ENCODE data around the gene YIPF6.
"Not testable (repeated sequence)": the region's sequence is repeated elsewhere in the genome, so short reads cannot be mapped to it uniquely, and the experiment has no call there.

YIPF6 gene

GRCh38 chrX:68503836-68504636, 5.2 kb downstream of the YIPF6 start:
- Histone ChIP-seq H3K27ac (ENCODE audit: low read depth, low read length) (no peak overlapping the region), H3K4me1 (ENCODE audit: control insufficient read depth in 1 of 2, insufficient read depth in 2 of 2, low read length in 2 of 2) (peaks cover 0 to 6% of the 10 kb centered on the region in 2 donors), H3K9ac (ENCODE audit: low read depth in 1 of 2, low read length in 2 of 2) (no peak overlapping the region), H3K4me3 (ENCODE audit: low read depth in 1 of 2, low read length in 2 of 2) (no peak overlapping the region), H3K27me3 (ENCODE audit: control insufficient read depth in 1 of 2, insufficient read depth in 2 of 2, low read length in 2 of 2) (no peaks in the 10 kb centered on the region), H3K36me3 (ENCODE audit: control insufficient read depth in 1 of 2, insufficient read depth in 2 of 2, low read length in 2 of 2) (no peaks in the 10 kb centered on the region), H3K9me3 (ENCODE audit: control insufficient read depth in 1 of 2, low read length in 2 of 2) (no peaks in the 10 kb centered on the region)

DNA sequence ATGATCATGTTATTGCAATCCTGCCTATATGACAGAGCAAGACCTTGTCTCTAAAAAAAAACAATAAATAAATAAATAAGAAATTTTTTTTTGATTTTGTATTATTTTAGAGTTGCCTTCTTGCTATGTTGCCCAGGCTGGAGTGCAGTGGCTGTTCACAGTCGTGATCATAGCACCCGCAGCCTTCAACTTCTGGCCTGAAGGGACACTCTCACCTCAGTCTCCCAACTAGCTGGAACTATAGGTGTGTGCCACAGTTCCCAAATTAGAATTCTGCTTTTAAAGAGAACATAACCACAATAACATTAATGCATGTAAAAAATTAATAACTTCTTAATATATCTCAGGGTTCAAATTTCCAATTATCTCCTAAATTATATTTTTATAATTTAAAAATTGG, 7.8 kb downstream of the YIPF6 start:
- Histone ChIP-seq H3K9ac (ENCODE audit: low read depth in 1 of 2, low read length in 2 of 2) (no peak overlapping the region), H3K9me3 (ENCODE audit: control insufficient read depth in 1 of 2, low read length in 2 of 2) (no peaks in the 10 kb centered on the region), H3K36me3 (ENCODE audit: control insufficient read depth in 1 of 2, insufficient read depth in 2 of 2, low read length in 2 of 2) (peaks cover 0 to 1% of the 10 kb centered on the region in 2 donors)

DNA sequence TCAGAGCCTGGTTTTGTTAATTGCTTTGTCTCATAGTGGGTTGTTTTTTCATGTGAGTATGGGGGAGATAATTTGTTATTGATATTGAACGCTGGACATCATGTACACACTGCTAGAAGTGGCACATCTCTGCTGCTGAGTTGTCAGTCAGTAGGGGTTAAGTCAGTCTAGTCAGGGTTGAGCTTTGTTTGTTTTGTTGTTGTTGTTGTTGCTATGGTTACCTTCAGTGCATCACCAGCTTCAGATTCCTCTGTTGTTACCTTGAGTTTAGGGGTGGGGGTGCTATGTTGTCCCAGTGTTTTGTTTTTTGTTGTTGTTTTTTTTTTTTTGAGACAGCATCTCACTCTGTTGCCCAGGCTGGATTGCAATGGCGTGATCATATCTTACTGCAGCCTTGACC, 9.9 kb downstream of the YIPF6 start:
- no peaks in the 10 kb centered on the region for H3K27me3 ChIP-seq (ENCODE audit: control insufficient read depth in 1 of 2, insufficient read depth in 2 of 2, low read length in 2 of 2)
- H3K9me3 ChIP-seq (ENCODE audit: control insufficient read depth in 1 of 2, low read length in 2 of 2), result no peaks in the 10 kb centered on the region
- H3K4me3 ChIP-seq (ENCODE audit: low read depth in 1 of 2, low read length in 2 of 2), result no peak overlapping the region
- no peaks in the 10 kb centered on the region for H3K4me1 ChIP-seq (ENCODE audit: control insufficient read depth in 1 of 2, insufficient read depth in 2 of 2, low read length in 2 of 2)
- H3K36me3 ChIP-seq (ENCODE audit: control insufficient read depth in 1 of 2, insufficient read depth in 2 of 2, low read length in 2 of 2), result peaks cover 0 to 9% of the 10 kb centered on the region in 2 donors
- no peak overlapping the region for H3K27ac ChIP-seq (ENCODE audit: low read depth, low read length)
- H3K9ac ChIP-seq (ENCODE audit: low read depth in 1 of 2, low read length in 2 of 2), result no peak overlapping the region

More for the DNA sequence above, 7.8 kb downstream of the YIPF6 start:
- H3K27ac ChIP-seq (ENCODE audit: low read depth, low read length), result no peak overlapping the region
- no peaks in the 10 kb centered on the region for H3K4me1 ChIP-seq (ENCODE audit: control insufficient read depth in 1 of 2, insufficient read depth in 2 of 2, low read length in 2 of 2)
- H3K27me3 ChIP-seq (ENCODE audit: control insufficient read depth in 1 of 2, insufficient read depth in 2 of 2, low read length in 2 of 2), result no peaks in the 10 kb centered on the region
- no peak overlapping the region for H3K4me3 ChIP-seq (ENCODE audit: low read depth in 1 of 2, low read length in 2 of 2)

GRCh38 chrX:68511255-68511654, 12.4 kb downstream of the YIPF6 start:
- H3K9ac ChIP-seq (ENCODE audit: low read depth in 1 of 2, low read length in 2 of 2), result no peak overlapping the region

GRCh38 chrX:68524680-68525079, 25.8 kb downstream of the YIPF6 start:
- not testable (repeated sequence) for H3K9me3 ChIP-seq (ENCODE audit: control insufficient read depth in 1 of 2, low read length in 2 of 2); H3K27me3 ChIP-seq (ENCODE audit: control insufficient read depth in 1 of 2, insufficient read depth in 2 of 2, low read length in 2 of 2); H3K27ac ChIP-seq (ENCODE audit: low read depth, low read length); H3K9ac ChIP-seq (ENCODE audit: low read depth in 1 of 2, low read length in 2 of 2); H3K4me3 ChIP-seq (ENCODE audit: low read depth in 1 of 2, low read length in 2 of 2); H3K4me1 ChIP-seq (ENCODE audit: control insufficient read depth in 1 of 2, insufficient read depth in 2 of 2, low read length in 2 of 2)
- H3K36me3 ChIP-seq (ENCODE audit: control insufficient read depth in 1 of 2, insufficient read depth in 2 of 2, low read length in 2 of 2), result peaks cover 10 to 28% of the 10 kb centered on the region in 2 donors

More at GRCh38 chrX:68511255-68511654, 12.4 kb downstream of the YIPF6 start:
- no peaks in the 10 kb centered on the region for H3K4me1 ChIP-seq (ENCODE audit: control insufficient read depth in 1 of 2, insufficient read depth in 2 of 2, low read length in 2 of 2)
- H3K27ac ChIP-seq (ENCODE audit: low read depth, low read length), result no peak overlapping the region
- no peaks in the 10 kb centered on the region for H3K9me3 ChIP-seq (ENCODE audit: control insufficient read depth in 1 of 2, low read length in 2 of 2)
- H3K4me3 ChIP-seq (ENCODE audit: low read depth in 1 of 2, low read length in 2 of 2), result no peak overlapping the region
- no peaks in the 10 kb centered on the region for H3K27me3 ChIP-seq (ENCODE audit: control insufficient read depth in 1 of 2, insufficient read depth in 2 of 2, low read length in 2 of 2)
- peaks cover 0 to 14% of the 10 kb centered on the region in 2 donors for H3K36me3 ChIP-seq (ENCODE audit: control insufficient read depth in 1 of 2, insufficient read depth in 2 of 2, low read length in 2 of 2)

DNA sequence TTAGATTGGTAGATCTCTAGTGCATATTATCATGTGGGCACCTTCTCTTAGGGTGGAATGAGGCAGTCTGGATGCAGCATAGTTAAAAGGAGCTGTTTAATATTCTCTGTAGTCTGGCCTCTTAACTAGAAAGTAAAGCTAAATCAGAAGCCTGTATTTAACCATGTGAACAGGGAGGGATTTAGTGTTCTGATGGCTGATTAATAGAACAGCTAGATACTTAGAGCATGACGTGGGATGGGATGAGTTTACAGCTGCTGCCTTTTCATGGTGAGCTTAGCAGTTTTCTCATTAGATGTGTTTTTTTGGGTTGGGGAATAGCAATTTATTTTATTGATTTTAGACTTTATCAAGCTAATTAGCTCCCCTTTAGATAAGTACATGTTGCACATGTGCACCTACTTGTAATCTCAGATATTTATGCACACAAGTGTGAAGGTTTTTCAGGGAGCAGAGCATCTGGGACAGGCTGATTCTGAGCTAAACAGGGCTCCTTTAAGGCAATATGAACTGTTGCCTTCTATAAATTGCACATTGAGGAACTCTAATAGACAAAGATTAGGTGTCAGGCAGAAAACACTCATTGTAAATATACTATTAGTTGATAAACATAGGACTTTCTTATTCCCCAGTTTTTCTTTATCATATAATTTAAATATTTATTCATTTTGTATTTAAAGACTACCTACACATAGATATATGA, 34.1 kb downstream of the YIPF6 start:
- H3K4me1 ChIP-seq (ENCODE audit: control insufficient read depth in 1 of 2, insufficient read depth in 2 of 2, low read length in 2 of 2), result peaks cover 0 to 6% of the 10 kb centered on the region in 2 donors
- H3K27me3 ChIP-seq (ENCODE audit: control insufficient read depth in 1 of 2, insufficient read depth in 2 of 2, low read length in 2 of 2), result no peaks in the 10 kb centered on the region
- H3K27ac ChIP-seq (ENCODE audit: low read depth, low read length), result no peak overlapping the region
- peaks cover 5 to 23% of the 10 kb centered on the region in 2 donors for H3K36me3 ChIP-seq (ENCODE audit: control insufficient read depth in 1 of 2, insufficient read depth in 2 of 2, low read length in 2 of 2)
- H3K9me3 ChIP-seq (ENCODE audit: control insufficient read depth in 1 of 2, low read length in 2 of 2), result no peaks in the 10 kb centered on the region
- no peak overlapping the region for H3K4me3 ChIP-seq (ENCODE audit: low read depth in 1 of 2, low read length in 2 of 2)
- H3K9ac ChIP-seq (ENCODE audit: low read depth in 1 of 2, low read length in 2 of 2), result no peak overlapping the region

GRCh38 chrX:68533656-68534055, 34.8 kb downstream of the YIPF6 start:
- Histone ChIP-seq H3K4me1 (ENCODE audit: control insufficient read depth in 1 of 2, insufficient read depth in 2 of 2, low read length in 2 of 2) (peaks cover 0 to 6% of the 10 kb centered on the region in 2 donors), H3K4me3 (ENCODE audit: low read depth in 1 of 2, low read length in 2 of 2) (no peak overlapping the region), H3K9me3 (ENCODE audit: control insufficient read depth in 1 of 2, low read length in 2 of 2) (no peaks in the 10 kb centered on the region), H3K9ac (ENCODE audit: low read depth in 1 of 2, low read length in 2 of 2) (no peak overlapping the region), H3K27ac (ENCODE audit: low read depth, low read length) (no peak overlapping the region), H3K27me3 (ENCODE audit: control insufficient read depth in 1 of 2, insufficient read depth in 2 of 2, low read length in 2 of 2) (no peaks in the 10 kb centered on the region), H3K36me3 (ENCODE audit: control insufficient read depth in 1 of 2, insufficient read depth in 2 of 2, low read length in 2 of 2) (peaks cover 5 to 23% of the 10 kb centered on the region in 2 donors)

DNA sequence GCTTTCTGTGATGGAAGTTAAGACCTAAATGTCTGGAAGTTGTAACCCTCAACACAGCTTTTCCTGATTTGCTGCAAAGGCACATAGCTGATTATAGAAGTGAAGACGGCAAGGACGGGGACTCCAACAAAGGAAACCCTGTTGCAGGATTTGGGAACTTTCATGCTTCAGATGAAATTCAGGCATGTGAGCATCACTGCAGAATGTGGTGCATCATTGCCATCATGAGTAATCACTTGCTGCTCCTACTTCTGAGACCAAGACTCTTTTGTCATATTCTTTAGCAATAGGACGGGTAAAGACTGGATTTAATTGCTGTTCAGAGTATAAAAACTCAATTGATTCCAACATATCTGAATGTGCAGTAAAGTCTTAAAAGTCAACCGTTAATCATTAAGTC, 35.8 kb downstream of the YIPF6 start:
- no peaks in the 10 kb centered on the region for H3K9me3 ChIP-seq (ENCODE audit: control insufficient read depth in 1 of 2, low read length in 2 of 2)
- peaks cover 0 to 6% of the 10 kb centered on the region in 2 donors for H3K4me1 ChIP-seq (ENCODE audit: control insufficient read depth in 1 of 2, insufficient read depth in 2 of 2, low read length in 2 of 2)
- no peaks in the 10 kb centered on the region for H3K27me3 ChIP-seq (ENCODE audit: control insufficient read depth in 1 of 2, insufficient read depth in 2 of 2, low read length in 2 of 2)
- H3K27ac ChIP-seq (ENCODE audit: low read depth, low read length), result no peak overlapping the region
- no peak overlapping the region for H3K9ac ChIP-seq (ENCODE audit: low read depth in 1 of 2, low read length in 2 of 2)
- no peak overlapping the region for H3K4me3 ChIP-seq (ENCODE audit: low read depth in 1 of 2, low read length in 2 of 2)
- H3K36me3 ChIP-seq (ENCODE audit: control insufficient read depth in 1 of 2, insufficient read depth in 2 of 2, low read length in 2 of 2), result peaks cover 5 to 23% of the 10 kb centered on the region in 2 donors

- Histone ChIP-seq H3K27me3 (ENCODE audit: control insufficient read depth in 1 of 2, insufficient read depth in 2 of 2, low read length in 2 of 2) (no peaks in the 10 kb centered on the region), H3K27ac (ENCODE audit: low read depth, low read length) (no peak overlapping the region), H3K9ac (ENCODE audit: low read depth in 1 of 2, low read length in 2 of 2) (no peak overlapping the region), H3K4me1 (ENCODE audit: control insufficient read depth in 1 of 2, insufficient read depth in 2 of 2, low read length in 2 of 2) (peaks cover 0 to 6% of the 10 kb centered on the region in 2 donors), H3K9me3 (ENCODE audit: control insufficient read depth in 1 of 2, low read length in 2 of 2) (no peaks in the 10 kb centered on the region), H3K4me3 (ENCODE audit: low read depth in 1 of 2, low read length in 2 of 2) (no peak overlapping the region), H3K36me3 (ENCODE audit: control insufficient read depth in 1 of 2, insufficient read depth in 2 of 2, low read length in 2 of 2) (peaks cover 5 to 18% of the 10 kb centered on the region in 2 donors)
Observed at GRCh38 chrX:68536429-68536828, 37.6 kb downstream of the YIPF6 start.

DNA sequence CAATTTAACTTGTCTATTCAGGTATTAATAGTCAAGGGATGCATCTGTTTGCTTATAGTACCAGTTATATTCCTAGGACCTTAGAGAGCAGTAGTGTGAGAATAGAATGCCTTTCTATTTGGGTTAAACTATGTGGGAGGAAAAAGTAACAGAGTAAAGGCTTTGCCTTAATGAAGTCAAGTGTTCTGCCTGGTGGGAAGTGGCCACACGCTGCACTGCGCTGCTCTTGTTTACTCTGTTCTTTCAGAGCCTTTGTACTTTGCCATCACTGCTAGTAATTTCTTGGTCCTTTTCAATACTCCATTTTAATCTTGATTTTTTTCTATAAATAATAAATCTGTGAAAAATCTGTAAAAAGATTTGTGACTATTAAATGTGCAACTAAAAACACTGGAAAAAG, 38.0 kb downstream of the YIPF6 start:
- Histone ChIP-seq H3K4me1 (ENCODE audit: control insufficient read depth in 1 of 2, insufficient read depth in 2 of 2, low read length in 2 of 2) (peaks cover 0 to 6% of the 10 kb centered on the region in 2 donors), H3K27ac (ENCODE audit: low read depth, low read length) (no peak overlapping the region), H3K36me3 (ENCODE audit: control insufficient read depth in 1 of 2, insufficient read depth in 2 of 2, low read length in 2 of 2) (peaks cover 5 to 14% of the 10 kb centered on the region in 2 donors), H3K27me3 (ENCODE audit: control insufficient read depth in 1 of 2, insufficient read depth in 2 of 2, low read length in 2 of 2) (no peaks in the 10 kb centered on the region), H3K9ac (ENCODE audit: low read depth in 1 of 2, low read length in 2 of 2) (no peak overlapping the region), H3K4me3 (ENCODE audit: low read depth in 1 of 2, low read length in 2 of 2) (no peak overlapping the region), H3K9me3 (ENCODE audit: control insufficient read depth in 1 of 2, low read length in 2 of 2) (no peaks in the 10 kb centered on the region)

Measured in duodenal mucosa (tissue), 2 donors.